LoVo (cell line): Measurements from ENCODE around the gene KRT33A.

ENCODE experiments used
- DNase-seq: peaks from one replicate; pipeline ENCODE4 v3.0.0-alpha.2; 2016; ENCODE audit warnings: low spot score

Gene KRT33A

DNA sequence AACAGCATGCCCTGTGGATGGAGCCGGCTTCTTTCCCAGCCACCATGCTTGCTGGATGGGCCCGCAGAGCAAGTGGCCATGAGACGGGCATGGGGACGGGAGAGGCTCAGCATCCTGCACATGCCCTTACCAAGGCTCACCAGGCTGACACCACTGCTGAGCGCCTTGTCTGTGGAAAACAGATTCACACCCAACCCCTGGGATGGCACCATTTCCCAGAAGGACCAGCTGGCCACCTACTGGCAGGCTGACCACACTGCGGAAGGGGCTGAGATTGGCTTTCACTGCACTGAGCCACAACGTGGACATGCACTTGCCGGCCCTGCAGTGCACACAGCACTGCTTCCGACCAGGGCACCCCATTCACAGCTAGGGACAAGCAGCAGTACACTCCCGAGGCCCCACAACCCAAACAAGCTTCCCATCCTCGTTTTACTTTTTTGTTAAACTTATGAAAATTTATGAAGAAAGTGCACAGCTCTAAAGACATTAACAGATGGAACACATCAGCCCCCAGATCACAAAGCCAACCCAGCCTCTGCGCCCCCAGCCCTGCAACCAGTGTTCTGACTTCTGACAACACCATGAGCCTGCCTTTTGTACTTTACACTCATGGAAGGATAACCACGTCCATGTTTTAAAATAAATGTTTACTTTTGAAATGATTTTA lies 21.2 kb downstream of the KRT33A start:
- peak; percentile 45 for DNase-seq

DNA sequence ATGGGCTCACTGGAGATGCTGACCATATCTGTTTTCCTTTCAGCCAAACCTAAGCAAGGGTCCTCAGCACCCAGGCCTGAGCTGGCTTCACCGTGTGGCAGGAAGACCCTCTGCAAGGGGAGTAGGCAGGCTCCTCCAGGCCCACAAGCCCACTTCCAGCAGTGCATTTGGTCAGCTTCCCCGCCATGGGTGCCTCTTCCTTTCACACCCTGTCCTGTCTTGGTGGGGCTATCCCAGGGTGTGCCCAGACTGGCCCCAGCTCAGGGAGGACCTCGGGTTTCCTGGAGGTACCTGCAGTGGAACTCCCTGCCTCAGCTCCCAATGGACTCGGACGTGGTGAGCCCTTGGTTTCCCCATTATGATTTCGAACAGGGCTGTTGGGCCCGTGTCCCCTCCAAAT lies 22.4 kb downstream of the KRT33A start:
- no peak for DNase-seq

DNA sequence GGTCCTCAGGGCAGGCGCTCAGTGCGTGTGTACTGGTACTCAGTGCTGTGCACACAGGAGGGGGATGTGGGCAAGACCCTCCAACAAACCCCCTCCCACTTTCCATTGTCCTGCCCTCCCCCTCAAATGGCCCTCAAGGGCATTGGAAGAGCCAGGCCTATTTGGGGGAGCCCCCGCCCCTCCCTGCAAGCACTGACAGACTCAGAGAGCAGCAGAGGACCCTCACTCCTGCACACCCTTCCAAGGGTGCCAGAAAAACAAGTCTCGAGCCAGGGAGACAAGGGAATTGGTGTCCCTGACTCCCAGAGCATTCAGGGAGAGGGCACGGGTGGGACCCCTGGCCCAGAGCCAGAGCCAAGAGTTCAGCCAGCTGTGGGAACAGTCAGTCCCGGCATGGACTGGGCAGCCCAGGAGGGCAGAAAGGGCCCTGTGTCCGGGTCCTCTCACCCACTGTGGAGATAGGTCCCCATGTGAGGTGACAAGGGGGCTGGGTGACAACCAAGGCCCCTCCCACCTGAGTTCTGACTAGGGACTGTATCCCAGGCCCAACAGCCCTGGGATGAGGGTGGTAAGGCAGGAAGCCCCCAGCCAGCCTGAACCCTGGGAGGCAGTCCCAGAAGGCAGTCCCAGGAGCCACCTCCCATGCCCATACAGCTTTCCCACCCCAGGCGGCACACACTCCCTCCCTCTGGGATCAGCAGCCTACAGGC lies 23.1 kb downstream of the KRT33A start:
- no peak for DNase-seq

DNA sequence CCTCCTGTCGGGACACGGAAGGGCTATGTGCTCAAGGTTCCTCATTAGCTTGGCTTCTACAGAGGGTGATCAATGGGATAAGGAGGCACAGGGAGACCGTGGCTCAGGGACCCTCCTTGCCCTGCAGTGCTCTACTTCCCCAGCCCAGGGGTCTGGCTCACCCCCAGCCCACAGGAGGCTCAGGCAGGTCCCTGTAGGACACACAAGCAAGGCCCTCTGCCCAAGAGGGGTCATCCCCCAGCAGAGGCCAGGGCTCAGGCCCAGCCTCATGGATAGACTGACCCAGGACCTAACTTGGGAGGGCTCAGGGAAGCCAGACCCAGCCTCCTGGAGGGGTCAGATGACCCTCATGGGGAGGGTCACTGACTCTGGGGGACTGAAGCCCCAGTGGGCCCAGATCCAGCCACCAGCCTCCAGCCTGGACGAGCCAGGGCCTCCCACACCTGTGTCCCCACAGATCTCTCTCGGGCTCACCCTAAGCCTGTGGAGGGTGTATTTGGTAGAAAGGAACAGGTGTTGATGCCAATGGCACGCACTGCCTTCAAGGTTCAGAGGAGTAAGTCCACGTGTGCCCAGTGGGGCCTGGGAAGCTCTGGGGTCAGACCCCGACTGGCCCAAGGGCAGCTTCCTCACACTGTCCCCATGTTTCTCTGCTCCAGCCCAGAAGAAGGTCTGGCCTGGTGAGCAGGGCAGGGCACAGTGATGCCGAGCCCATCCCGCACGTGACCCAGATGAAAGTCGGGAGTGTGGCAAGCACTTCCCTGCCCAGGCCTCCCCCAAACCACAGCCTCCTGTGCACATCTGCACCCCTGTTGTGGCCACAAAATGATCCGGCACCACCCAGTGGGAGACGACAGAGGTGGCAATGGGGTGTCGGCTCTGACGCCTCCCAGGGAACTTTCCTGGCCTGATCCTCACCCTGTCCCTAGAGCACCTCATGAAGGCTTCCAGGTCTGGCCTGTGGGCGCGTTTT lies 24.2 kb downstream of the KRT33A start:
- no peak for DNase-seq

DNA sequence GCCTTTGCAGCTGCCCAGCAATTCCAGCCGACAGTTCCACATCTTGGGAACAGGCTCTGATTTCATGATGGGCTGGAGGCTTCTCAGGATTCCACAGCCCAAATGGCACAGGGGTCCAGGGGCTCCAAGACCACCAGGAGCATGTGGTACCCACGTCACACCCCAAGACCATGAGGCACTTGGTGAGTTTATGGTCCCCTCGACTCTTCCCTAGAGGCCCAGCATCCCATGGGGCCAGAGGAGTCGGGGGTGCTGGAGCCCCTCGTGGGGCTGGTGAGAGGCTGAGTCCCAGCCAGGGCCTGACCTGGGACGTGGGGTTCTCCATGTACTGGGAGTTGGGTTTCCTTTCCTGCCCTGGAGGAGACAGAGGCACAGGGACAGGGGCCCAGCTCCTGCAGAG lies 25.0 kb downstream of the KRT33A start:
- DNase-seq: no peak

DNA sequence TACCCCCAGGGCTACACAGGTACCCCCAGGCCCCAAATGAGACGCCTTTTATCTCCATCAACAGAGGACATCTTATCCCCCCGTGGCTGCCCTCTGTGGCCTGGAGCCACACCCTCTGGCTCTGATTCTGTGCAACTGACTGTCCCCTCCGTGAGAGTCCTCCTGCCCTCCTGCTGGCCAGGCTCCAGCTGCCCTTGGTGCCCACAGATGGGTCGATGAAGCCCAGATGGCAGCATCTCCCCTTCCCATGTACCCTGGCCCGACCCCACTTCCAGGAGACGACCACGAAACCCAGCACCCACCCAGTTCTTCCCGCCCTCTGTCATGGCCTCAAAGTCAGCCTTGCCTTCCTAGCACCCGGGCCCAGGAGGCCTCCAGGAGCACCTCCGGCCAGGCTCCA lies 25.5 kb downstream of the KRT33A start:
- DNase-seq: no peak

DNA sequence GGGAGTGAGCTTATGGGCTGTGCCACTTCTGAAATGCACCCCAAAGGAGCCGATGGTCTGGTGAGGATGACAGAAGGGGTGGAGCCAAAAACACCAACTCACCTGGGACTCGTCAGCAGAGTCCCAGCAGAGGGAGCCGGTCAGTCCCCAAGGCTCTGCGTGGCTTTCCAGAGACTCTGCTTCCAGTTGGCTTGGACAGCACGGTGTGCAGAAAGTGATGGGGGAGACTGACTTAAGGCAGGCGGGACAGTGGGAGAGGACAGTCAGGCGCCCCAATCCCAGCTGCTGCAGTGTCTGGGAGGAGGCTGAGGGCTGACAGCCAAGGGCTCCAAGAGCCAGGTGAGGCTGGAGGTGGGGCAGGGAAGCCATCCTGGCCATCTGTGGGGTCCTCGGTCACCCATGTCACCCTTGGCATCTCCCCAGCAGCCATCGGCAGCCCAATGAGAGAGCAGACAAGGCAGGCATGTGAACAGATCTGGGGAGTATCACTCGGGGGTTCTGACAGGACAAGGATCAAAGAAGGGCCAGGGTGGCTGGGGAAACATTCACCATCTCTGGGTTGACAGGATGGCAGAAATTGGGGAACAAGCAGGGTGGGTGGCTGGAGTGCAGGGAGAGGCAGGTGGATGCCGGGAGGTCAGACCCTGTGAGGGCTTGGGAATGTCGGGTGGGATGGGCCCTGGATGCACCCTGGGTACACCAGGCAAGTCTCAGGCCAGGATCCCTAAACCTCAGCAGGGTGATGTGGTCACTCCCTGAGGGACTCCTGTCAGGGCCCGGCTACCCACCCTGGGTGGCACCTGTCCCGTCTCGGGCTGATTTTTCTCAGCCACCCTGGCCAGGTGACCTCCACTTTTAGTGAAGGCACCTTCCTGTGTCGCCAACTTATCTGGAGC lies 26.2 kb downstream of the KRT33A start:
- DNase-seq: peak; percentile 45

DNA sequence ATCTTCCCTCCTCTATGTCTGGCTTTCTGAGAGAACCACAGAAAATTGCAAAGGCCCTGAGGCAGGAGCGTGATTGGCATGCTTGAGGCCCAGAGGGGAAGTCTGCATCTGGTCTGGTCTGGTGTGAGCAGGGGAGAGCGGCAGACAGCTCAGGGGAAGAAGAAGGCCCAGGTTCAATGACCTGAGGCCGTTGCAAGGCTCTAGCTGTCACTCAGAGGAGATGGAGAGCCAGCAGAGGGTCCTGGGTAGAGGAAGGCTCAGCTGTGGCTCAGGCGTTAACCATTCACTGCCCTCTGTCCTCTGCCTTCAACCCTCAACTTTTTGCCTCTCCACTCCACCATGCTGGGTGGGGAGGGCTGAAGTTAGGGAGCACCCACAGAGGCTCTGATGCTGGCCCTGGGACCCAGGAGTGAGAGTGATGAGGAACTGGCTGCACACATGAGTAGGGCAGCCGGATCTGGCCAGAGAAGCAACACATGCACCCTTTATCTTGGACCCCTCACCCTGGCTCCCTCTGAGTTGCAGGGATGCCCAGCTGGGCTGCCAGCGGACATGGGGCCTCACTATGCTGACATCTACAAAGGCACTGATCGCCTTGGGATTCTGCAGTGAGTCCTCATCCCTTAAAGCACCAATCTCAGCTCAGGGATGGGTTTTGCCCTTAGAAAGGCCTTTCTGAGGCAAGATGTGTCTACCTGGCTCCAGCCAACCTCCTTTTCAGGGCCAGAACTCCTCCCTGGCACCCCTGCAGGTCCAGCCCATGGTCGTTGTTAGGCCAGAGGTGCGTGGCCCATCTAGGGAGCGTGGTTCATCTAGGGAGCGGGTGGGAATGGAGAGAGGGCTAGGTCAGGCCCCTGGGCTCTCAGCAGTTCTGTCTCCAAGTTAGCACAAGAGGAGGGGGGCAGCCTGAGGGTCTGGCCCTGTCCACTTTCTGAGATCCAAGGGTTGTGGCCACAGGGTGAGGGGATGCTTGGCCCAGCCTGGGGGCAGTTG lies 27.4 kb downstream of the KRT33A start:
- DNase-seq: no peak

DNA sequence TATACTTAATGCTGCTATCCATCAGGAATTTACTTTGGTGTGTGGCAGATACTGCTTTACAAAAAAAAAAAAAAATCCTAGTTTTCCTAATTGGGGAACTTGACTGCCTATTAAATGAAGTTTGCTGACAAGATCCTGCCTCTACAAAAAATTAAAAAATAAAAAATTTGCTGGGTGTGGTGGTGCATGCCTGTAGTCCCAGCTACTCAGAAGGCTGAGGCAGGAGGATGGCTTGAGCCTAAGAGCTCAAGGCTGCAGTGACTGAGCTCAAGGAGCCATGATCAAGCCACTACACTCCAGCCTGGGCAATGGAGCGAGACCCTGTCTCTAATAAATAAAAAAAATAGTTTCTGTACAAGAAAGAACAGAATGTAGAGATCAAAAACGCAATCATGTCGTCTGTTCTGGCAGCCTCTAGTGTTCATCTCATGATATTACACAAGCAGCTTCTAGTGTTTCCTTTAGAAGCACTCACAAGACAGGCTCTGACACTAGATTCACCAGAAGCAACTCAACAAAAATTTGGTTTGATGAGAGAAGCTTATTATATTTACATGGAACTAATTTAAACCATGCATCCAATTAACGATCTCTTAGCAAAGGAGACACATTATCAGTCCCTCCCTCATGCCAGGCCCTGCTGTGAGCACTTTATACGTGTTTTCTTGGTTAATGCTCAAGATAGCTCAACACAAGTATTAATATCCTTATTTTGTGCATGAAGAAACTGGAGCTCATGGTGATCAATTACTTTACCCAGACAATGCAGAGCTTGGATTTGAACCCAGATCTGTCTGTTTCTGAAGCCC lies 28.3 kb downstream of the KRT33A start:
- peak; percentile 36 for DNase-seq

DNA sequence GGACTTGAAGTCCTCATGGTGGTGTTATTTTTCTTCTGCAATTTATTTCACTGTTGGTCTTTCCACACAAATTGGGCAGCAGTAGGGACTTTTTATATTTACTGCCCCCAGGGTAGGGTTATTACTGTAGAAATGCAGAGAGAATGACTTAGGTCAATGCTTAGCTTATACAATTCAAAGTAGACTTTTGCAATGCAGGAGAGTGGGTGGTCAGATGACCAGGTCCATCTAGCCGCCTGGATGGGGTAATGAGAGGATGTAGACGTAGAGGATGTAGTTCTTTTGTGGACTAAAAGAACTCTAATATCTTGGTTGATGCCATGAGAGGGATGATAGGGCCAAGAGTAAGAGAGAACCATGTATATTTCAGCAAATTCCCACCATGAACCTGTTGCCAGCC lies 32.4 kb downstream of the KRT33A start:
- no peak for DNase-seq

DNA sequence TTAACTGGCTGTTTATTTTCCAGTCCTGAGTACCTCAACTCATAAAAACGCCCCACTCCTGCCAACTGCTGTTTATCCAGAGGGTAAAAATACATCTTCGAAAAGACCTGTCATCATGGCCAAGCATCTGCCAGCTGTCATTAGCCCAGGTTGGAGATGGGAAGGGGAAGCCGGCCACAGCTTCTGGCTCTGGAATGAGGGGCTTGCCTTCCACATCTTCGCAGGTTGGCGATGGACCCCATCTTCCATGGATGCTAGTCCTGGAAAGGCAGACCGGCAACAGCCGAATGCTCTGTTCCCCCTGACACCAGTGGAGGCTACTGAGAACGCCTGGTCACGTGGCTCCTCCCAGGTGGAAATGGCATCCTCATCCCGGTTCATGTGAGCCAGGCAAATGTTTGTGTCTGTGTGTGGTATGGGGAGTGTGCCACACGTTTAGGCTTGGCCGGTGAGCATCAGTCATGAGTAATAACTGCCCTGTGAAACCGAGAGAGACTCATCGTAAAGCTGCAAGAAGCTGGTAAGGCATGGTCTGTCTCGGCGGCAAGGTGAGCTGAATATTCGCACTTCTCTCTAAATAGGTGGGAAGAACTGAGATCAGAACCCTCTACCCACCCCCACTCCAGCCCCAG lies 34.7 kb downstream of the KRT33A start:
- DNase-seq: no peak

DNA sequence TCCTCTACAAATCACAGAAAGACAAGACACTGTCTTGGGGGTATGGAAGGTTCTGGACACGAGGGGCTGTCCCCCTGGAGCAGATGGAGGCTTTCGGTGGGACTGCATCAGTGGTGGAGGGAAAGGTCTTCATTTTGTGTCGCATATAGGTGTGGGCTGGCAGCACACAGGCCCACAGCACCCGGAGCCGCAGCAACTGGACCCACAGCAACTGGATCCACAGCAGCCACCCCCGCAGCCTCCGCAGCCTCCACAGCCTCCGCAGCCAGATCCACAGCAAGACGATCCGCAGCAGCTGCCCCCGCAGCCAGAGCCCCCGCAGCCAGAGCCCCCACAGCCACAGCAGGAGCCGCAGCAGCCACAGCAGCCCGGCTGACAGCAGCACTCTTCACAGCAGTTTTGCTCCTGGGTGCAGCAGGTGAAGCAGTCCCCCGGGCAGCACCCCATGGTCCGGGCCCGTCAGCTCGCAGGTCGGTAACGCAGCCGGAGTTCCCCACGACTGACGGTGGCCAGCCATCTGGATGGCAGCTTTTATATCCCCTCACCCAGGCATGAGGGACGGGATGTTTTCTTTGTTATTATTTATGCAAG lies 35.3 kb downstream of the KRT33A start, which contains the start of gene KRTAP17-1:
TSS of gene KRTAP17-1 (minus strand) at position 507 of the 591 bp plus-strand sequence. CDS start at position 447, 60 bp downstream.
- no peak for DNase-seq

DNA sequence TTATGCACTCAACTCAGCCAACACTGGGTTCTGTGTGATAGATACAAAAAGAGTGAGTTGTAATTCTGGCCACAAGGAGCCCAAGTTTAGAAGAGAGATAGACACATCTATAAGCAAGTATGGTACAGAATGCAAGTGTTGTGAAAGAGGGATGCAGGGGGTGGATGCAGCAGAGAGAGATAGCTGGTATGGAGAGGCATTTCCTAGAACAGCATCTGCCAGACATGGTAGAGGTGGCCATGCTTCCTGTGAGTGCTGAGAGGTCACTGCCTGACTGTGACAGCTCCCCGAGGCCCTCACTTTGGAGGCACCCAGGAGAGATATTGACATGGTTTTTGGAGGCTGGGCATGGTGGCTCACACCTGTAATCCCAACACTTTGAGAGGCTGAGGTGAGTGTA lies 39.5 kb downstream of the KRT33A start:
- DNase-seq: no peak

DNA sequence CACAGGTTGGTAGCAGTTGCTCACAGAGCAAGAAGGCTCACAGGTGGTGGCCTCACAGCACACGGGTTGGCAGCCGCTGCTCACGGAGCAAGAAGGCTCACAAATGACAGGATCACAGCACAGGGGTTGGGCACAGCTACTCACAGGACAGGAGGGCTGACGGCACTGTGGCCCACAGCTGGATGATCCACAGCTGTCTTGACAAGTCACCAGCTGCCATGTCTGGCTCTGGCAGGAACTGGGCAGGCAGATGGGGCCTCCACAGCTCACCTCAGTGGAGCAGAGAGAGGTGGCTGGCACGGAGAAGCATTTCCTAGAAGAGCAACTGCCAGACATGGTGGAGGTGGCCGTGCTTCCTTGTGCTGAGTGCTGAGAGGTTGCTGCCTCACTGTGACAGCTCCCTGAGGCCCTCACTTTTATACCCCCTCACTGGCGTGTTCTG lies 41.7 kb downstream of the KRT33A start, which contains the start of gene KRTAP16-1:
TSS of gene KRTAP16-1 (minus strand) at position 392 of the 442 bp plus-strand sequence. CDS start at position 336, 56 bp downstream.
- DNase-seq: no peak

DNA sequence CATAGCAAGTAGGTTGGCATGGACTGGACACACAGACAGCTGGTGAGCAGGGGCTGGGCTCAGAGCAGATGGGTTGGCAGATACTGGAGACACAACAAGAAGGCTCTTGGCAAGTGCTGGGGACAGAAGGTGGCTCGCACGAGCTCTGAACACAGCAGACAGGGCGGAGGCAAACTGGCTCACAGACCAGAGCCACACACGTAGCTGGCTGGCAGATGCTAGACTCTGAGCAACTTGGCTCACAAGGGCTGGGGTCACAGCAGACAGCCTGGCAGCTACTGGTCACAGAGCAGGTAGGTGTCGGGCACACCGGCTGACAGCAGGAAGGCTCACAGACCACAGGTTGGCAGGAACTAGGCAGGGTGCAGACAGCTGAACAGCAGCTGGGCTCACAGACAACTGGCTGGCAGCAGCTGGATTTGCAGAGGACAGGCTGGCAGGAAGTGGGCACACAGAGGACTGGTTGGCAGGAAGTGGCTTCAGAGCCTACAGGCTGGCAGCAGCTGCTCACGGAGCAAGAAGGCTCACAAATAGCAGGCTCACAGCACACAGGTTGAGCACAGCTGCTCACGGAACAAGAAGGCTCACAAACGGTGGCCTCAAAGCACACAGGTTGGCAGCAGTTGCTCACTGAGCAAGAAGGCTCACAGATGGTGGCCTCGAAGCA lies 42.2 kb downstream of the KRT33A start:
- no peak for DNase-seq

DNA sequence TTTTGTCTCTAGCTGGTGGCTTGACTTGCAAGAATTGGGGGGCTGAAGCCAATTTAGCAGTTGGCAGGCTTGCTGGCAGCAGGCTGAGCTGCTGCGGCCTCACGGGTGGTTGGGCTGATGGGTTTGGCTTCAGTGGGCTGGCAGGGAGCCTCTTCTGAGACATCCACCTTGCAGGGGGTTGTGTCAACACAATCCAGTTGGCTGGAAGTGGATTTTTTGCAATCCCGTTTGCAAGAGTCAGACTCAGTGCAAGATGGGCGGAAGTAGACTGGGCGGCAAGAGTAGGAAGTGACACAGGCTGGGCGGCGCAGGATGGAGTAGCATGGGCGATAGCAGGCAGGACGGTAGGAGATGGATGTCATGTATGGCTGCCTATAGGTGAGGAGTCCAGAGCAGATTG lies 43.0 kb downstream of the KRT33A start:
- no peak for DNase-seq

DNA sequence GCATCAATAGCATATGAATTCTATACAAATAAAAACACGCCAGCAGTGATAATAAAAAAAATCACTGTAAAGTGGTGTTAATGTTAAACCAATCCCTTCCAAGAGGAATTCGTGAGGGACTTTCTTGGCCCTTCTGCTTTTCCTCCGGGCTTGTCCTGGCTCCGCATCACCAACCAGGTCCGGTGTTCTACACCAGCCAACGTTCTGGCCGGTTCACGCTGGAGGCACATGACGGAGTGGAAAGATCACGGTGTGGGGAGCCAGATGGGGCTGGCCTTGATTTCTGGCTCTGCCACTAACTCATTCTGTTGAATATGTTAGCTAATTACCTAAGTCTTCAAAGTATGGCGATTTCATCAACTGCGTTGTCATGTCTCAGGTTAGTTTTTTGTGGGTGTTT lies 46.5 kb downstream of the KRT33A start:
- DNase-seq: no peak

DNA sequence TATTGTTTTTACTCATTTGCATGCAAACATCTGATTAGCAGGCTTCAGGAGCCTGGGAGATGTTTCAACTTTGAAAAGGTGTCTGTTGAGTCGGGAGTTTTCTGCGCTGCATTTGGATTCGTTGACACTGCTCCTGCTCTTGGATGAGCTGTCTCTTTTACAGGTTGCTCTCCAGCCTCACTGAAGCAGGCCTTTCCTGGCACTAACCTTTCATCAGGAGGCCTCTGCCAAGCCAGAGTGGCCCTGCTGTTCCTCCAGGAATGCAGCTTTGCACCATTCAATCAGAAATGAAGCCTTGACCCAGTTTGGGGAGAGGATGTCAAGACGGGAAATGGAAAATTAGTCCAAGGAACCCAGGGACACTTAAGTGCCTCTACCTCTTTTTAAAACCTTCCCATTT lies 47.6 kb downstream of the KRT33A start:
- no peak for DNase-seq
